ENCODE results near the gene ITPRIPL2. TPM values are rescaled to one million over a fixed set of nuclear protein-coding genes. Genes with fewer than 3 reads are reported as not detected.
A peak's percentile ranks its signal among the peaks of the same experiment; 100 is the strongest.

Gene ITPRIPL2
- total and polyA plus RNA-seq, 2 of the 13 experiments (the other 11 are each of a cell fraction or from before 2014, with no cell fraction given), result 5.9 to 12.6 TPM

GRCh38 chr16:19093631-19094541 is 19.9 kb upstream of the ITPRIPL2 start (continued):
- TF ChIP-seq, protein P1, sequence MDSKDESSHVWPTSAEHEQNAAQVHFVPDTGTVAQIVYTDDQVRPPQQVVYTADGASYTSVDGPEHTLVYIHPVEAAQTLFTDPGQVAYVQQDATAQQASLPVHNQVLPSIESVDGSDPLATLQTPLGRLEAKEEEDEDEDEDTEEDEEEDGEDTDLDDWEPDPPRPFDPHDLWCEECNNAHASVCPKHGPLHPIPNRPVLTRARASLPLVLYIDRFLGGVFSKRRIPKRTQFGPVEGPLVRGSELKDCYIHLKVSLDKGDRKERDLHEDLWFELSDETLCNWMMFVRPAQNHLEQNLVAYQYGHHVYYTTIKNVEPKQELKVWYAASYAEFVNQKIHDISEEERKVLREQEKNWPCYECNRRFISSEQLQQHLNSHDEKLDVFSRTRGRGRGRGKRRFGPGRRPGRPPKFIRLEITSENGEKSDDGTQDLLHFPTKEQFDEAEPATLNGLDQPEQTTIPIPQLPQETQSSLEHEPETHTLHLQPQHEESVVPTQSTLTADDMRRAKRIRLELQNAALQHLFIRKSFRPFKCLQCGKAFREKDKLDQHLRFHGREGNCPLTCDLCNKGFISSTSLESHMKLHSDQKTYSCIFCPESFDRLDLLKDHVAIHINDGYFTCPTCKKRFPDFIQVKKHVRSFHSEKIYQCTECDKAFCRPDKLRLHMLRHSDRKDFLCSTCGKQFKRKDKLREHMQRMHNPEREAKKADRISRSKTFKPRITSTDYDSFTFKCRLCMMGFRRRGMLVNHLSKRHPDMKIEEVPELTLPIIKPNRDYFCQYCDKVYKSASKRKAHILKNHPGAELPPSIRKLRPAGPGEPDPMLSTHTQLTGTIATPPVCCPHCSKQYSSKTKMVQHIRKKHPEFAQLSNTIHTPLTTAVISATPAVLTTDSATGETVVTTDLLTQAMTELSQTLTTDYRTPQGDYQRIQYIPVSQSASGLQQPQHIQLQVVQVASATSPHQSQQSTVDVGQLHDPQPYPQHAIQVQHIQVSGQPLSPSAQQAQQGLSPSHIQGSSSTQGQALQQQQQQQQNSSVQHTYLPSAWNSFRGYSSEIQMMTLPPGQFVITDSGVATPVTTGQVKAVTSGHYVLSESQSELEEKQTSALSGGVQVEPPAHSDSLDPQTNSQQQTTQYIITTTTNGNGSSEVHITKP (CRISPR knock-in tag; IDR thresholded peaks at IDR 0.05; ENCODE audit: low read depth), result 0 out of 2 replicates have a peak, but pooled peaks have one; percentile 16
- TF ChIP-seq HIC2 (CRISPR knock-in tag; IDR thresholded peaks at IDR 0.05; ENCODE audit: low read depth), result peak; percentile 37; the same call in 1 of the 2 replicates
- no peak for TF ChIP-seq GABPA (IDR thresholded peaks at IDR 0.05; ENCODE audit: low read depth, low read length)
- no peak for TF ChIP-seq GABPA (CRISPR knock-in tag; IDR thresholded peaks at IDR 0.05; ENCODE audit: low read depth)
- TF ChIP-seq, protein P2, sequence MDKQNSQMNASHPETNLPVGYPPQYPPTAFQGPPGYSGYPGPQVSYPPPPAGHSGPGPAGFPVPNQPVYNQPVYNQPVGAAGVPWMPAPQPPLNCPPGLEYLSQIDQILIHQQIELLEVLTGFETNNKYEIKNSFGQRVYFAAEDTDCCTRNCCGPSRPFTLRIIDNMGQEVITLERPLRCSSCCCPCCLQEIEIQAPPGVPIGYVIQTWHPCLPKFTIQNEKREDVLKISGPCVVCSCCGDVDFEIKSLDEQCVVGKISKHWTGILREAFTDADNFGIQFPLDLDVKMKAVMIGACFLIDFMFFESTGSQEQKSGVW (CRISPR knock-in tag; IDR thresholded peaks at IDR 0.05; ENCODE audit: borderline replicate concordance), result no peak
- TF ChIP-seq, protein P3, sequence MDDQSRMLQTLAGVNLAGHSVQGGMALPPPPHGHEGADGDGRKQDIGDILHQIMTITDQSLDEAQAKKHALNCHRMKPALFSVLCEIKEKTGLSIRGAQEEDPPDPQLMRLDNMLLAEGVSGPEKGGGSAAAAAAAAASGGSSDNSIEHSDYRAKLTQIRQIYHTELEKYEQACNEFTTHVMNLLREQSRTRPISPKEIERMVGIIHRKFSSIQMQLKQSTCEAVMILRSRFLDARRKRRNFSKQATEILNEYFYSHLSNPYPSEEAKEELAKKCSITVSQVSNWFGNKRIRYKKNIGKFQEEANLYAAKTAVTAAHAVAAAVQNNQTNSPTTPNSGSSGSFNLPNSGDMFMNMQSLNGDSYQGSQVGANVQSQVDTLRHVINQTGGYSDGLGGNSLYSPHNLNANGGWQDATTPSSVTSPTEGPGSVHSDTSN (CRISPR knock-in tag; IDR thresholded peaks at IDR 0.05; ENCODE audit: borderline replicate concordance), result no peak
- TF ChIP-seq, protein P4, sequence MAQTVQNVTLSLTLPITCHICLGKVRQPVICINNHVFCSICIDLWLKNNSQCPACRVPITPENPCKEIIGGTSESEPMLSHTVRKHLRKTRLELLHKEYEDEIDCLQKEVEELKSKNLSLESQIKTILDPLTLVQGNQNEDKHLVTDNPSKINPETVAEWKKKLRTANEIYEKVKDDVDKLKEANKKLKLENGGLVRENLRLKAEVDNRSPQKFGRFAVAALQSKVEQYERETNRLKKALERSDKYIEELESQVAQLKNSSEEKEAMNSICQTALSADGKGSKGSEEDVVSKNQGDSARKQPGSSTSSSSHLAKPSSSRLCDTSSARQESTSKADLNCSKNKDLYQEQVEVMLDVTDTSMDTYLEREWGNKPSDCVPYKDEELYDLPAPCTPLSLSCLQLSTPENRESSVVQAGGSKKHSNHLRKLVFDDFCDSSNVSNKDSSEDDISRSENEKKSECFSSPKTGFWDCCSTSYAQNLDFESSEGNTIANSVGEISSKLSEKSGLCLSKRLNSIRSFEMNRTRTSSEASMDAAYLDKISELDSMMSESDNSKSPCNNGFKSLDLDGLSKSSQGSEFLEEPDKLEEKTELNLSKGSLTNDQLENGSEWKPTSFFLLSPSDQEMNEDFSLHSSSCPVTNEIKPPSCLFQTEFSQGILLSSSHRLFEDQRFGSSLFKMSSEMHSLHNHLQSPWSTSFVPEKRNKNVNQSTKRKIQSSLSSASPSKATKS (CRISPR knock-in tag; IDR thresholded peaks at IDR 0.05), result 0 out of 2 replicates have a peak, but pooled peaks have one; percentile 73
- no peak for TF ChIP-seq SNRNP70 (IDR thresholded peaks at IDR 0.05; ENCODE audit: low read depth, low read length)
- TF ChIP-seq ZNF232 (CRISPR knock-in tag; IDR thresholded peaks at IDR 0.05; ENCODE audit: borderline replicate concordance), result peak; percentile 70; the same call in 1 of the 2 replicates
- 0 out of 2 replicates have a peak, but pooled peaks have one; percentile 59 for TF ChIP-seq GATAD2A (CRISPR knock-in tag; IDR thresholded peaks at IDR 0.05)
- no peak for TF ChIP-seq ZNF687 (CRISPR knock-in tag; IDR thresholded peaks at IDR 0.05)
- no peak for TF ChIP-seq FOXP1 (IDR thresholded peaks at IDR 0.05)
- peak; percentile 31 for TF ChIP-seq FOXP1 (CRISPR knock-in tag; IDR thresholded peaks at IDR 0.05)

Measured in HepG2 (cell line).